Ovary (tissue), 9 donors: ENCODE results near the gene FAM234B. TPM values are rescaled to one million over a fixed set of nuclear protein-coding genes. Genes with fewer than 3 reads are reported as not detected.
A peak's percentile ranks its signal among the peaks of the same experiment; 100 is the strongest.

Experiments
- DNase-seq, 5 donors: peaks; one replicate each; pipeline ENCODE4 v3.0.0-alpha.2; 2019 to 2020
- H3K27ac ChIP-seq, 2 donors: fragments of 200-600 bp; one replicate each; pipeline versions ENCODE4 v1.5.1 to v1.8.0; 2019 to 2022
- H3K27me3 ChIP-seq: fragments of 200-600 bp; one replicate; pipeline ENCODE4 v1.8.0; 2022
- H3K36me3 ChIP-seq: fragments of 200-600 bp; sonication (generic); one replicate; pipeline ENCODE4 v1.5.1; 2019
- H3K4me1 ChIP-seq: one replicate; pipeline ENCODE4 v1.8.1; 2013; ENCODE audit warnings: mild to moderate bottlenecking, moderate library complexity; ENCODE audit not compliant: insufficient read depth
- H3K4me3 ChIP-seq: fragments of 200-600 bp; sonication (generic); one replicate; pipeline ENCODE4 v1.5.1; 2017
- H3K9me3 ChIP-seq, 2 donors: fragments of 200-600 bp in 1 of 2; sonication (generic) in 1 of 2; one replicate each; pipeline versions ENCODE4 v1.5.1 to v1.8.1; 2013 to 2019; ENCODE audit warnings: mild to moderate bottlenecking in 1 of 2, moderate library complexity in 1 of 2
- EP300 ChIP-seq: sonication (generic); formaldehyde crosslinking; IDR thresholded peaks from one replicate; pipeline ENCODE4 v1.6.1; 2017; ENCODE audit warnings: antibody characterized with exemption
- POLR2A ChIP-seq: fragments of 450-650 bp; IDR thresholded peaks from one replicate; pipeline ENCODE4 v1.6.1; 2017; ENCODE audit warnings: antibody characterized with exemption, mild to moderate bottlenecking, moderate library complexity
- WGBS, 3 donors: extraction: QIAGEN DNeasy Blood & Tissue Kit in 1 of 3; methylation state at CpG; one replicate each; pipeline versions ENCODE4 v1.1.5 to v1.1.7; 2013 to 2017; 5-methylcytosine and 5-hydroxymethylcytosine counted together
- intact Hi-C, 4 donors: fragments of 100-400 bp; cut with DNase I; formaldehyde crosslinking; loops; one replicate each; pipeline versions ENCODE4 v1.11.0 to v1.15.1; 2022 to 2023
- polyA plus RNA-seq, 2 donors: library from polyadenylated mRNA; stranded (reverse); fragments of 200-250 nt in 1 of 2; fragments of 350-450 nt in 1 of 2; fragmentation: Illumina TruSeq in 1 of 2; extraction: RNeasy Lipid Tissue Mini Kit (QIAGEN cat#74804) in 1 of 2; gene quantifications; one replicate each; pipeline ENCODE4 v1.2.3, GENCODE V29; 2013 to 2014
- total RNA-seq, 7 donors: library from RNA; depleted of rRNA in 2 of 7; stranded (reverse); fragments of >200 nt in 2 of 7; fragmentation: NEBNext Ultra II Directional in 3 of 7; extraction: Animal tissue kit (Norgen Biotek cat#: 25700) in 3 of 7; gene quantifications; one replicate each; pipeline versions ENCODE4 v1.1.0 to v1.2.4, GENCODE V29; 2016 to 2023
- TF ChIP-seq, protein P1 (sequence below), 3 donors: fragments of 450-650 bp in 2 of 3; fragments of 200-600 bp in 1 of 3; IDR thresholded peaks; one replicate each; pipeline versions ENCODE4 v1.5.1 to v1.8.0; 2016 to 2022; ENCODE audit warnings: antibody characterized with exemption in 3 of 3, mild to moderate bottlenecking in 1 of 3
- donor health status: DM: no; HTN: no; CAD: no; lungs with moderate emphysema.
- donor health status: DM: no; HTN: no; CAD: no.
- donor health status: Bipolar disorder and iron deficiency.
- donor health status: DM: yes; HTN: yes; CAD: no.
- donor health status: DM: no; HTN: no; CAD: no.
- donor health status: DM: yes; HTN: yes; CAD: no.

FAM234B gene
- total and polyA plus RNA-seq, 9 donors = 2.1 to 9.4 (median 5.7) TPM

DNA sequence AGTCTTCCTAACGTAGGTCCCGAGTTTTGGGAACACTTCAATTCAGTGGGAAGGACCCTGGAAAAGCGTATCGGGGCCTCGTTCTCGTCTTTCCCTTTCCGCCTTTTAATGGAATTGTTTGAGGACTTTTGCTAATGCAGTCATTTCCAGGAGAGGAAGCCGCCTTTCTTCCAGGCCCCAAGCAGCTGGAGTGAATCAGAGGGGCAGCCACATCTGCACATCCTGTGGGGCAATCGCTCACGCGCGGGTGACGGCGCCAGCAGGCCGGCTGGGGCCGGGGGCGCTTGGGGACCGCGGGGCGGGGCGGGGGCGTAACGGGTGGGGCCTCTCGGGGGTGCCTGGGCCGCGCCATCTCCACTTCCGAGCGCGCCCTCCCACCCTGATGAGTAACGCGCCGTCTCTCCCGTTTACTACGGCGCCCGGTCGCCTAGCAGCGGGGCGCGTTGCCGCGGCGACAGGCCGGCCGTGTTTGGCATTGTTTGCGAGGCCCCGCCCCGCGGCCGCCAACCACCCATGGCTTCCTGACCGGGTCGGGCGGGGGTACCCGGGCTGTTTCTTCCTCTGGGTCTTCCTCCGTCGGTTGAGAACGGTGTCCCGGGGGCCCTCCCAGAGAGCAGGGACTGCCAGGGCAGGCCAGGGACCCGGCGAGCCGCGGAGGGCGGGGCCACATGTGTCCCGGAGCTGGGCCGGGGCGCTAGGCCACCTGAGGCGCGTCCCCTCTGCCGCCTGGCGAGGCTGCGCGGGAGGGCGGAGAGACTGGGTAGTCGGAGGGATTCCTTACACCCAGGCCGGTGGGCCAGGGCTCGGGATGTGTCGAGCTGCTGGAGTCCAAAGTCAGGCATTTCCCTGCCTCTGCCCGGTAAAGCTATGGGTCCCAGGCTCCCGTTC lies 56.9 kb downstream of the FAM234B start:
- DNase-seq = peak; percentile 79 to 93 (median 89)
- peak; percentile 27 for TF ChIP-seq POLR2A
- peak; percentile 70 for TF ChIP-seq EP300
- TF ChIP-seq, protein P1, sequence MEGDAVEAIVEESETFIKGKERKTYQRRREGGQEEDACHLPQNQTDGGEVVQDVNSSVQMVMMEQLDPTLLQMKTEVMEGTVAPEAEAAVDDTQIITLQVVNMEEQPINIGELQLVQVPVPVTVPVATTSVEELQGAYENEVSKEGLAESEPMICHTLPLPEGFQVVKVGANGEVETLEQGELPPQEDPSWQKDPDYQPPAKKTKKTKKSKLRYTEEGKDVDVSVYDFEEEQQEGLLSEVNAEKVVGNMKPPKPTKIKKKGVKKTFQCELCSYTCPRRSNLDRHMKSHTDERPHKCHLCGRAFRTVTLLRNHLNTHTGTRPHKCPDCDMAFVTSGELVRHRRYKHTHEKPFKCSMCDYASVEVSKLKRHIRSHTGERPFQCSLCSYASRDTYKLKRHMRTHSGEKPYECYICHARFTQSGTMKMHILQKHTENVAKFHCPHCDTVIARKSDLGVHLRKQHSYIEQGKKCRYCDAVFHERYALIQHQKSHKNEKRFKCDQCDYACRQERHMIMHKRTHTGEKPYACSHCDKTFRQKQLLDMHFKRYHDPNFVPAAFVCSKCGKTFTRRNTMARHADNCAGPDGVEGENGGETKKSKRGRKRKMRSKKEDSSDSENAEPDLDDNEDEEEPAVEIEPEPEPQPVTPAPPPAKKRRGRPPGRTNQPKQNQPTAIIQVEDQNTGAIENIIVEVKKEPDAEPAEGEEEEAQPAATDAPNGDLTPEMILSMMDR (IDR thresholded peaks at IDR 0.05) = peak in 2 of 3 donors; percentile 16 to 20
- 3 to 6% (median 4%) methylated on average over 44 to 79 of the region's 79 CpGs for WGBS, 3 donors
- Histone ChIP-seq H3K4me3 (peak overlapping the region; percentile 45), H3K4me1 (peaks cover 4% of the 10 kb centered on the region), H3K36me3 (no peaks in the 10 kb centered on the region), H3K9me3 (no peaks in the 10 kb centered on the region), H3K27me3 (no peaks in the 10 kb centered on the region), H3K27ac (peak overlapping the region; percentile 69 to 94)
- intact Hi-C loops = loop anchor here in 1 of 4 donors (10.0 kb wide), 1 partner anchor 94 kb away; the partner anchor contains the start of gene EMP1

DNA sequence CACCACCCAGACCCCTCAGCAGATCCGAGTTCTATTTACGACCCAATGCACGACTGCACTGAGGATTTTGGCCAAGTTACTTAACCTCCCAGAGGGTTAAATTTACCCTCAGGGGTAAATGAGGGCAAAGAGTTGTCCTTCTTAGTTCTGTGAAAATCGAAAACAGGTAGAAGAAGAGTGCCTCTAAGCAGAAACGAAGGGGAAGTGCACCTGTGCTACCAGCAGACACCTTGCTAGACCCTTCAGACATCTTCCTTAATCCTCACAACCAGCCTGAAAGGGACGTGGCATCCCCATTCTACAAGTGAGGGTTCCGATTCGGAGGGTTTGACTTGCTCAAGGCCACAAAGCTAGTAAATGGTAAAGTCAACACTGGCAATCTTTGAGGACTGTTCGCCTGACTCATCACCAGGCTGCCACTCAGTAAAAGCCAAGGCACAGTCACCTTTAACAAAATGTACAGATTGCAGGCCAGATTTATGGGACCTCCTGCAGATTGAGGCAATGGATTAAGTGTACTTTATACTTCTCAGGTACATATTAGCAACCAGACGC lies 57.7 kb downstream of the FAM234B start:
- no peaks in the 10 kb centered on the region for H3K9me3 ChIP-seq
- 68 to 75% (median 70%) methylated on average over 10 of the region's 10 CpGs for WGBS, 3 donors
- intact Hi-C loops = loop anchor here in 1 of 4 donors (10.0 kb wide), 1 partner anchor 93 kb away; the partner anchor contains the start of gene EMP1
- DNase-seq = no peak
- peak overlapping the region; percentile 69 to 94 for H3K27ac ChIP-seq
- H3K4me3 ChIP-seq = peak overlapping the region; percentile 45
- no peaks in the 10 kb centered on the region for H3K27me3 ChIP-seq
- peaks cover 3% of the 10 kb centered on the region for H3K4me1 ChIP-seq
- TF ChIP-seq EP300 (no peak), POLR2A (no peak)
- TF ChIP-seq, protein P1 (IDR thresholded peaks at IDR 0.05) = no peak
- H3K36me3 ChIP-seq = no peaks in the 10 kb centered on the region

DNA sequence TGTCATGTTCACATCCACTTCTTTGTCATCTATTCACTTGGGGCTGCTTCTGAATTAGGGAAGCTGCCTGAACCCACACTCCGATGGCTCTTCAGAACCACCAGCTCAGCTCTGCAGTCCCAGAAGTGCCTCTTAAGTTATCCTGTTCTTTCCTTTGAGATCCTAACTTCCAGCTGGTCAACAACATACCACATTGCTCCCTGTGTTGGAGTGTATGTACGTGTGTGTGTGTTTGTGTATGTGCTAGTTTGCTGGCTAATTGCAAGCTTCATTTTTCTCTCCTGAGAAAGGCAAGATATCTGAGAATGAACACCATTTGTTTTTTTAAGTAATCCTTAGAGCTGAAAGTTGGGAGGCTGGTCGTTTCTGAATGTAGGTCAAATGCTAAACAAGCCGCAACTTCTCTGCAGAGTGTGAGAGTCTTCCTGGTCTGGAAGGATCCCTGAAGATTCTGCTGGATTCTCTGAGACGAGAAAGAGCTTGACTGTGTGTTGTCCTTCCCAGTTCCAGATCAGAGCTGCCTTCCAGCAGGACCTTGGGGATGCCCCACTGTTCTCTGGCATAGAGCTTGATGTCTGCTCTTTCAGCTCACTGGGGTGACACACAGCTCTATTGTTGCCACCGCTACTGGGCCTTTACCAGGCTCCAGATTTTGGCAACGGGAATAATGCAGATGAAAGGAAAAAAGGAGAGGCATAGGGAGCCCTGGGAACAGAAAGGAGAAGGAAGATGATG lies 58.4 kb downstream of the FAM234B start:
- intact Hi-C loops = loop anchor here in 1 of 4 donors (10.0 kb wide), 1 partner anchor 92 kb away; the partner anchor contains the start of gene EMP1
- WGBS, 3 donors = 51 to 55% (median 54%) methylated on average over 7 of the region's 7 CpGs
- H3K4me1 ChIP-seq = peaks cover 3% of the 10 kb centered on the region
- no peaks in the 10 kb centered on the region for H3K27me3 ChIP-seq
- no peak overlapping the region for H3K4me3 ChIP-seq
- H3K9me3 ChIP-seq = no peaks in the 10 kb centered on the region
- H3K27ac ChIP-seq = peak overlapping the region in 1 of 2 donors; percentile 94
- H3K36me3 ChIP-seq = no peaks in the 10 kb centered on the region
- no peak for DNase-seq
- TF ChIP-seq, protein P1 (IDR thresholded peaks at IDR 0.05) = no peak
- no peak for TF ChIP-seq POLR2A
- TF ChIP-seq EP300 = no peak
